Ureter (tissue), 1 donor: ENCODE measurements around the gene ITGAD. TPM values are rescaled to one million over a fixed set of nuclear protein-coding genes. Genes with fewer than 3 reads are reported as not detected.
"Not testable (repeated sequence)": the region's sequence is repeated elsewhere in the genome, so short reads cannot be mapped to it uniquely, and the experiment has no call there.

Experiments
- DNase-seq: peaks from one replicate; pipeline ENCODE4 v3.0.0-alpha.2; 2020; ENCODE audit warnings: low spot score
- total RNA-seq: library from RNA; stranded (reverse); gene quantifications from one replicate; pipeline ENCODE4 v1.2.4, GENCODE V29; 2023
- donor health status: DM: yes; HTN: yes; CAD: no.

The ITGAD gene
- total RNA-seq, 1 donor from 2014 or later = not detected

DNA sequence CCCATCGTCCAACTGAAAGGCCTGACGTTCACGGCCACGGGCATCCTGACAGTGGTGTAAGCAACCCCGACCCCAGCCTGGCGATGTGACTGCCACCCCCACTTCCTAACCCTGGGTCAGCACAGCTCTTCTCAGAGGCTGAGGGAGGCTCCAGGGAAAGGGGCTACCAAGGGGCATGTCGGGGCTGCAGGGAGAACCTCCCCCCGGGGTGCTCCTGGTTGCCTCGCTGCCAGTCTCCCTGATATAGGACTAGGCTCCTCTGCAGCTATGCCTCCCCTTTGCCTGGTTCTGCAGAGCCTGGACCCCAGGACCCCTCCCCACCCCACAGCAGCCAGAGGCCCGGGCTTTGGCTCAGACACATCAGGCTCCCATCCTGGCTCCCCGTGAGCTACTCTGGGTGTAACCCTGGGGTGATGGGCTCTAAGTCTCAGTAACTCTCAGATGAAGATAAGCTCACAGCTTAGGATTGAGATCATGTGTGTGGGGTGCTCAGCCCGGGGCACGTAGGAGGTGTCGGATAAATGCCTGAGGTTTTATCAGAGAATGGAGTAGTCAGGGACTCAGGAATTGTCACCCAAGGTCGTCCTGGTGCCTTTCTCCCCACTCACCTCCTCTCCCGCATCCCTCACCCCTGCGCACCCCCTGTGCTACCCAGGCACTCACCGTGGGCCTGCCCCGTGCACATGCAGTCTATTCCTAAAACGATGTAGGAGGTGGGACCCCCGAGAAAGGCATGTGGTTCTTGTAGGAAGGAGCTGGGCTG, 10.6 kb downstream of the ITGAD start:
- no peak for DNase-seq

DNA sequence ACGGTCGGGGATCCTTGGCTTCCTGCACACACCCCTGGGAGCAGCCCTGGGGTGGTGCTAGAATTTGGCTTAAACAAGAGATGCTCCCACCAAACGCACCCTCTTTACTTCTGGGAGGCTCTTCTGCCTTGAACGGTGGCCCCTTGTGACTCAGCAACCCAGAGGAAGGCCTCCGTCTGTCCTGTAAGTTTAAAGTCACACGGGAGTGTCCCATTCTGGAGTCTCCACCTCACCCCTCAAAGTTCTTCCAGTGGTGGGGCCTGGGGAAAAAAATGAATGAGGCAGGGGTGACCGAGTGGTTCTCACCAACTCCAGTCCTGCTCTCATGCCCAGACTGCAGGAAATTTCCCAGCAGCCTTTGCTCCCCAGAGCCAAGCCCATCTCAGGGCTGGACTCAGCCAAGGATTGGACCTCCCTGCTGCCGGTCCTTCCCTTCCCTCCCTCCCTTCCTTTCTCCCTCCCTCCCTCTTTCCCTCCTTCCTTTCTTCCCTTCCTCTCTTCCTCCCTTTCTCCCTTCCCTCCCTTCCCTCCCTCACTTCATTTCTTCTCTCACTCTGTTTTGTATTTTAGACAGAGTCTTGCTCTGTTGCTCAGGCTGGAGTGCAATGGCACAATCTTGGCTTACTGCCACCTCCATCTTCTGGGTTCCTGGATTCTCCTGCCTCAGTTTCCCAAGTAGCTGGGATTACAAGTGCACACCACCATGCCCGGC, 11.4 kb downstream of the ITGAD start:
- DNase-seq = no peak

- no peak for DNase-seq
Observed at GRCh38 chr16:31407406-31407805, 14.3 kb downstream of the ITGAD start.

GRCh38 chr16:31409433-31409832, 16.3 kb downstream of the ITGAD start:
- no peak for DNase-seq

DNA sequence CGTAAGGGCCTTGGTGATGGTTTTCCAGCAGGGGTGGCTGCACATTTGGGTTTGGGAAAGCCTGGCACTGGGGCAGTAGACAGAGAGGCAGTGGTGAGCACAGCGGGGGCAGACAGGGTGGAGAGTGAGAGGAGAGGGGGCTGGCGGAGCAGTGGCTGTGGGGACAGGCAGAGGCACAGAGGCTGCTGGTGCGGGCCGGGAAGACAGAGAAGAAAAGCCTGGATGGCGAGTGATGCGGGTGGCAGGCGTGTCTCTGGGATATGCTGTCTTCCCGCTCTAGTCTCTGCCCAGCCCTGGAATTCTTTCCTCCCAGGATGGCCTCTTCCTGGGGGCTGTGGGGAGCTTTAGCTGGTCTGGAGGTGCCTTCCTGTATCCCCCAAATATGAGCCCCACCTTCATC, 16.9 kb downstream of the ITGAD start:
- DNase-seq = no peak

GRCh38 chr16:31411024-31411844, 18.1 kb downstream of the ITGAD start:
- DNase-seq = no peak

GRCh38 chr16:31412750-31413149, 19.6 kb downstream of the ITGAD start:
- no peak for DNase-seq

DNA sequence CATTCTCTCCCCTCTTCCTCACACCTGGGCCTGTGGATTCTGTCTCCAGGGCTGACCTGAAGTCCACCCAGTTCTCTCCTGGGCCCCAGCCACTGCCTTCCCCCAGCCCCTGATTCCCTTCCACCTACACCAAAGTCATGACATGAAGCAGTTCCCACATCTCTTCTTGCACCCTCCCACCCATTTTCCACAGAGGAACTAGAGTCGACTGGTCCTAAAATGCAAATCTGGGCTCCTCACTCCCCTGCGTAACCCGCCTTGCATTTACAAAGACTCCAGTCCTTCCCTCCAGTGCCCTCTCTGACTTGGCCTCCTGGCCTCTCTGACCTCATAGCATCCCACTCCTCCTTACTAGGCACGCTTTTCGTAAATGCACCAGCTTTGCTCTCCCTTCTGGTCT, 20.2 kb downstream of the ITGAD start:
- no peak for DNase-seq

DNA sequence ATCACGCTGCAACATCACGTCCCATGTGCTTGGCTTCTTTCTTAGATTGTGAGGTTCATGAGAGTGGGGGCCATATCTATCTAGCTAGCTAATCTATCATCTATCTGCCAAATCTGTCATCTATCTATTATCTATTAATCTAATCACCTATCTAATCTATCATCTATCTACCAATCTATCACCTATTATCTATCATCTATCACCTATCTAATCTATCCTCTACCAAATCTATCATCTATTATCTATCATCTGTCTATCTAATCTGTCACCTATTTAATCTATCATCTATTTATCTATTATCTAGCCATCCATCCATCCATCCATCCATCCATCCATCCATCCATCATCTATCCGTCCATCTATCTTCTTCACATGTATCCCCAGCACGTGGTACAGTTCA, 20.8 kb downstream of the ITGAD start:
- no peak for DNase-seq

- no peak for DNase-seq
Observed at GRCh38 chr16:31414706-31415105, 21.6 kb downstream of the ITGAD start.

GRCh38 chr16:31416371-31416770, 23.2 kb downstream of the ITGAD start:
- no peak for DNase-seq

GRCh38 chr16:31417036-31417435, 23.9 kb downstream of the ITGAD start:
- not testable (repeated sequence) for DNase-seq

DNA sequence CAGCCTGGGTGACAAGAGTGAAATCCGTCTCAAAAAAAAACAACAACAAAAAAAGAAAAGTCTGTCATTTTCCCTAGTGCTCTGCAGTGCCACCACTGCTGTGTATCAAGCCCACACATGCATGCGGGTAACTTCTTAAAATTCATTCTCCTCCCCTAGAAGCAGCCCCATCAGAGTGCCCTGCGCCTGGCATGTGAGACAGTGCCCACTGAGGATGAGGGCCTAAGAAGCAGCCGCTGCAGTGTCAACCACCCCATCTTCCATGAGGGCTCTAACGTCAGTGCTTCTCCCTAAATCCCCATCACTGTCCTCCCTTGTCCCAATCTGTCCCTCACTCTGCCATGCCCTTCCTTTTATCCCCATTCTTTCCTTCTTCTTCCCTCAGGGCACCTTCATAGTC, 24.8 kb downstream of the ITGAD start:
- no peak for DNase-seq

DNA sequence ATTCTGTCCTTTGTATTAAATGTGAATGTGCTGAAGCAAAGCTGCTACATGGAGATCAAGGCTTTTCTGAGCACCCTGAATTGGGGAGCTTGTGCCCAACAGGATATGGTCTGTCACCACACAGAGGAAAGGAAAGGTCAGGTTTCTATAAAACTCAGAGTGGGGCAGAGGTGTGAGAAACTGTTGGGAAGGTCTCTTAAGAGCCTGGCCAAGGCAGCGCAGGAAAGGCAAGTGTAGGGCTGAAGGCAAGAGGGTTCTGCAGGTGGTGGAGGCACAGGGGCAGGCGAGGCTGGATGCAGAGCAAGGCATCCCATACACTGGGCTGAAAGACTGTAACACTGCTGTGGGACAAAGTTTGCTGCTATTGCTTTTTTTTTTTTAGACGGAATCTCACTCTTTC, 26.9 kb downstream of the ITGAD start:
- no peak for DNase-seq

DNA sequence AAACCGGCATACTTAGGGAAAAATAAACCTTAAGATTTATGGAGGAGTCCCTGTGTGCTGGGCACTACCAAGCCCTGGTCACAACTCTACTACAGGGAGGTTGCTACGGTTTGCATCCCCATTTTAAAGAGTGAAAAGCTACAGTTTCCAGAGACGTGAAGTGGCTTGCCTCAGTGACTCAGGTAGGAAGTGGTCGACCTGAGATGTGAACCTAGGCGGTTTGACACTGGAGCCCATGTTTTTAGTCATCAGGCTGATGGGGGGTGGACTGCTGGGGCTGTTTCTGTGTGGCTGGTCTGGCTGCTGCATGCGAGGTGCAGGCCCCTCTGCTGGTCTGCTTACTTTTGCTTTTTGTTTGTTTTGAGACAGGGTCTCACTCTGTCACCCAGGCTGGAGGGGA, 28.5 kb downstream of the ITGAD start:
- DNase-seq = no peak

- DNase-seq = no peak
Observed at GRCh38 chr16:31423241-31423640, 30.1 kb downstream of the ITGAD start.

DNA sequence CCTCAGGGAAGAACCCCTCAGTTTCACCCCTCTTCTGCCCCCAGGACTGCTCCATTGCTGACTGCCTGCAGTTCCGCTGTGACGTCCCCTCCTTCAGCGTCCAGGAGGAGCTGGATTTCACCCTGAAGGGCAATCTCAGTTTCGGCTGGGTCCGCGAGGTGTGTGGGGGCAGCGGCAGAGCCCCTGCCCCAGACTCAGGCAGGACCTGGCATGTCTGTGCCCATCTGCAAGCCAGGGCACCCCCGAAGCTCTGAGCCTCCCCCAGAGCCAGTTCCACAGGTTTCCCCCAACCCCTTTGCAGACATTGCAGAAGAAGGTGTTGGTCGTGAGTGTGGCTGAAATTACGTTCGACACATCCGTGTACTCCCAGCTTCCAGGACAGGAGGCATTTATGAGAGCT, 30.7 kb downstream of the ITGAD start:
- no peak for DNase-seq

DNA sequence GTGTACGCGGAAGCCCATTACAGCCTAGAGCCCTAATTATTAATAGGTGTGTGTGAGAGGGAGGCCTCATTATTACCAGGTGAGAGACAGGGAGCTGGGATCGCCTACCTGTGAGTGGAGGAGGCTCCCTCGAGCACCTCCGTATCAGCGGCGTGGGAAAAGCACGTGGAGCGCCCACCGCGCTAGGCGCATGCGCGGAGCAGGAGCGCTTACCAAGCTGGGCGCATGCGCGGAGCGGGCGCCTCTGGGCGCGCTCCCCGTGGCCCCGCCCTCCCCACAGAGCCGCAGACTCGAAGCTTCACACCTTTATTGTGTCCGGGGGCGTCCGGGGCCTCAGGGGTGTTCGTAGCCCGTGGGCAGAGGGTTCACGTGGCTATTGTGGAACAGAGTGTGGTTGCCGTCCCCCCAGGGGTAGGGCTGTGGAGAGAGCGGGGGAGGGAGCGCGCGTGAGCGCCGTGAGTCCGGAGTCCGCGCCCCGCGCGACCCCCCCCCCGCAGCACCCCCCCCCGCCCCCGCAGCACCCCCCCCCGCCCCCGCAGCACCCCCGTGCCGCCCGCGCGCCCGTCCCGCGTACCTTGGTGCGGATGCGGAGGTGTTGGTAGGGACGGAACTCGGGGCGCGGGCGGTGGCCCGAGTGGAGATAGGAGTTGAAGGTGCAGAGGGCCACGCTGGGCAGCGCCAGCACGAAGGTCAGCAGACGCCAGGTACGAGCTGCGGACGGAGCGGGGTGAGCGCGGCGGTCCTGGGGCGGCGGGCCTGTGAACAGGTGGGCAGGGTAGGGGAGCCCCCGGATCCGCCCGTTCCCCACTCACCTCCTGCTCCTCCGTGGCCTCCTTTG, 34.5 kb downstream of the ITGAD start:
- peak; percentile 54 for DNase-seq

GRCh38 chr16:31428279-31428597, 35.1 kb downstream of the ITGAD start, which contains the start of gene COX6A2:
Gene COX6A2, minus strand, starts transcription at chr16:31428360. Its CDS starts 35 bp downstream, at chr16:31428325.
- DNase-seq = no peak

- DNase-seq = no peak
Observed at GRCh38 chr16:31428638-31429247, 35.6 kb downstream of the ITGAD start.

DNA sequence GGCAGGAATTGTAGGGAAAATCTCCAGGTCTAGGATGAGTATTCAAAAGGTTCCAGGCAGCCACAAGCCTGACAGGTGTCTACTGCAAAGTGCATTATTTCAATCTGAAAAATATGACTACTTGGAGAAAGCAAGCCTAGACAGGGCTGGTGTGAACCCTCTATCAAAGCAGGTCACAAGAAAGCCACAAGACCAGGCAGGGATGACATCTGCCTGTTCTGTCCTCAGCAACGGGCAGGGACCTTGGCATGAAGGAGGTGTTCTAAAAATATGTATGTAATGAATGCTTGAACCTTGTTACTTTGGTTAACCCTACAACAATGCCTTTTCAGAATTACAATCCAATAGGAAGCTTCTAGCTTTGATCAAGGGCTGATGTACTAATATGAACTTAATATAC, 36.2 kb downstream of the ITGAD start:
- no peak for DNase-seq
